Stimulated activated CD4-positive, alpha-beta T cell treated with anti-CD3 and anti-CD28 coated beads, Interleukin-12 subunit alpha, Interleukin-12 subunit beta, amount 100 ng/mL, for 48 hours (primary cell): ENCODE results near the gene TBC1D22A.

ENCODE experiments used
- DNase-seq, 3 donors: peaks; one replicate each; pipeline ENCODE4 v3.0.0-alpha.2; 2020; ENCODE audit warnings: low read depth in 2 of 3, low spot score in 1 of 3

TBC1D22A gene

GRCh38 chr22:46876357-46876934 is 114.0 kb downstream of the TBC1D22A start:
- DNase-seq, result no peak

DNA sequence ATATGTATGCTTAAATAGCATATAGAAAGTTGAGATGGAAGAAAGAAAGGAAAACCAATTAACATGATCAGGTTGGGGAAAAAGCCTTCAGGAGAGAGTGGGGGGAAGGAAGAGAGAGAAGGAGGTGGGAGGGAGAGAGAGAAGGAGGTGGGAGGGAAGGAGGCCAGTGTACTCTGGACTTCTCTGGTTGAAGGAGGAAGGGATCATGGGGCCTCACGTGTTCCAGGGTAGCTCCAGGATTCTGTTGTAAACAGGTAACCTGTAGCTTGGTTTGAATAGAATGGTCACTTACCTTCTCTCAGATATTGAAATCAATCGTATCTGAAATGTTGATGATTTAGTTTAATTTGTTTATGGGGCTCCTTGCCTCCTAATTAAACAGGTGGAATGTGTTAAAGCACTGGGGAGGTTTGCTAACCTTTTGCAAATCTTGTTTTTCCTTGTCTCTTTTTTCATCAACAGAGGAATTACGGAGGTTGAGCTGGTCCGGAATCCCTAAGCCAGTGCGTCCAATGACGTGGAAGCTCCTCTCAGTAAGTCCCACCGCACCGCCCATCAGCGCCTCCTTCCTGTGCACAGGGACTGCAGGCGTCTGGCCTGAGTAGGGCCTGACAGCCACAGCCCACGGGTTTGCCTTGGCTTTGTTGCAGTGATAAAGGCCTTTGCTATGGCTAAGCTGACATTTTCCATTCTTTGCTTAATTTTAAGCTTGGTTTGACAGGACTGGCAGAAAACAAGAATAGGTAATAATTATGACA is 115.9 kb downstream of the TBC1D22A start:
- no peak for DNase-seq

- DNase-seq, result no peak
Observed at GRCh38 chr22:46879083-46879482, 116.6 kb downstream of the TBC1D22A start.

- no peak for DNase-seq
Observed at GRCh38 chr22:46881373-46882118, 119.1 kb downstream of the TBC1D22A start.

DNA sequence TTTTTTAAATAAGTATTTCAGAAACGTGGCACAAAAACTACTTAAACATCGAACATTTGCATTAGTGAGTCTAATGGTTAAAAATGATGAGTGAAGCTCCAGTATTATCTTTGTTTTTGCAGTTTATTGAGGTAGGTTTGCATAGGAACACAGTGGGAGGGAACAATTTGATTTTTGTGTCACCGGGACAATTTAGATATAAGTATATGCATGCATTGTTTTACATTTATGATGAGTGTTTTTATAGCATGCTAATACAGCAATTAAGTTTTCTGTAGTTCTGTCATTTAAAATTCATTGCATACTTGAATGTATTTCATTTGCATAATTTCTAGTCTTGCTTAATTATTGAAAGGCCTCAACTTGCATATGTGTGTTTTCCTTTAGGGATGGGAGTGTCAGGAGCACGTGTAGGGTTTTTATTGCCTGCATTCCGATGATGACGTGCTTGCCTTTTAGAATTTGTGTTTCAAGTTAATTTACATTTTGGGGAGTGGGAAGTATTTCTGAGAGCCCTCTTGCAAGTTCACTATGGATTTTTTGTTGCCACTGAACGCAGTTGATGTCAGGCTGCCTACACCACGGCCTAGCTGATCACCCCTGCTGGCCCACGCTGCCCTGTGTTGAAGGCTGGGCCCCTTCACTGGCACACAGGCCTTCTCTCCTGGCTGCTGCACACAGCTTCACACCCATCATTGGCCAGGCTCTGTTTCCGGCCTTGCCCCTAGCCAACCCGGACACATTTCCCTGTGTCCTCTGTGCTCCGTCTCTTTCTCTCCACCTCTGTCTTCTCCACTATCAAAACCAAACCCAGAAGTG is 120.9 kb downstream of the TBC1D22A start:
- DNase-seq, result no peak

DNA sequence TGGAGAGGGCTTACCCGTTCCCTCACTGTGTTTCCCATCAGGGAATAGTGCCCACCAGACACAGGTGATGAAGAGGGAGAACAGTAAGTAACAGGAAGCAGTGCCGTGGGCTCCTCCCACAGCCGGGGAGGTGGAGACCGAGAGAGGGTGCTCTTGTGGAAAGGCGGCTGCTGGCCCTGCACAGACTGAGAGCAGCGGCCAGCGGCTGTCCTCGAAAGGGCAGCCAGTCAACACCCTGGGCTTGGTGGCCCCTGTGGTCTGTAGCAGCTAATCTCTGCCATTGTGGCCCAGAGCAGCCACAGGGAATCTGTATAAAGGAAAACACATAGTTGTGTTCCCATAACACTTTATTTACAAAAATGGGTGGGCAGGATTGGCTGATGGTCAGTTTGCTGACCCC is 121.9 kb downstream of the TBC1D22A start:
- no peak for DNase-seq

- DNase-seq, result no peak
Observed at GRCh38 chr22:46887978-46888377, 125.5 kb downstream of the TBC1D22A start.

DNA sequence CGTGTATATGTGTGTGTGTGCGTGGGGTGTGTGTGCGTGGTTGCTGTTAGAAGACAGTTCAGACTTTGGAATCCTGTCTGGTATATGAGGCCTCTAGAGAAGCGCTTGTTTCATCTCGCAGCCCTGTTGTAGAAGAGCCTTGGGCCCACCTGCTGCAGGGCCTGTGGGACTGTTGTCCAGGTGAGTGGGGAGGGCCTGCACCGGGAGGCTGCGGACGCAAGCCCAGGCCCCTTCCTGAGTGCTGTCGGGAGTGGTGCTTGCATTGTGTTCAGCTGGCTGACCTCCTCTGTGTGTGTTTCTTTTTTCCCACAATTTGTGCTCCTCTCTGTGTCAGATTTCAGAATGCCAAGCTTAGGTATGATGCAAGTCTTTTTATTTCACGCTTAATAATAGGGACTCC is 128.4 kb downstream of the TBC1D22A start:
- no peak for DNase-seq

GRCh38 chr22:46891382-46891951 is 129.0 kb downstream of the TBC1D22A start:
- DNase-seq, result no peak

- DNase-seq, result no peak
Observed at GRCh38 chr22:46892866-46893265, 130.4 kb downstream of the TBC1D22A start.

- no peak for DNase-seq
Observed at GRCh38 chr22:46893281-46894020, 131.0 kb downstream of the TBC1D22A start.

GRCh38 chr22:46894081-46894671 is 131.7 kb downstream of the TBC1D22A start:
- no peak for DNase-seq

GRCh38 chr22:46894851-46895640 is 132.6 kb downstream of the TBC1D22A start:
- no peak for DNase-seq

GRCh38 chr22:46895753-46896152 is 133.3 kb downstream of the TBC1D22A start:
- no peak for DNase-seq

DNA sequence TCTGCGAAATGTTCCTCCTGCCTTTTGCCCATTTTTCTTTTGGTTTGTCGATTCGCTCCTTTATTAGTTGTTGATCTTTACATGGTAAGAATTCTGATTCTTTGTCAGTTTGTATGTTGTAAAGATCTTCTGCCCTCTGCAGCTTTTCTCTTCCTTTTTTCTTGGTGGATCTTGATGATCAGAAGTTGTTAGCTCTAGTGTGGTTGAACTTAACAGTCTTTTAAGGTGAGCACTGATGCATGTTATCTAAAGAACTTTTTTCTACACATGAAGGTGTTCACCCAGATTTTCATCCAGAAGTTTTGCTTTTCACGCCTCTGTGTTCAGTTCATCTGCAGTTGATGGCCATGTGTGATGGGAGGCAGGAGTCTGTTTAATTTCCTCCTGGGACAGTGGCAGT is 133.7 kb downstream of the TBC1D22A start:
- no peak for DNase-seq

- no peak for DNase-seq
Observed at GRCh38 chr22:46896568-46897245, 134.3 kb downstream of the TBC1D22A start.

DNA sequence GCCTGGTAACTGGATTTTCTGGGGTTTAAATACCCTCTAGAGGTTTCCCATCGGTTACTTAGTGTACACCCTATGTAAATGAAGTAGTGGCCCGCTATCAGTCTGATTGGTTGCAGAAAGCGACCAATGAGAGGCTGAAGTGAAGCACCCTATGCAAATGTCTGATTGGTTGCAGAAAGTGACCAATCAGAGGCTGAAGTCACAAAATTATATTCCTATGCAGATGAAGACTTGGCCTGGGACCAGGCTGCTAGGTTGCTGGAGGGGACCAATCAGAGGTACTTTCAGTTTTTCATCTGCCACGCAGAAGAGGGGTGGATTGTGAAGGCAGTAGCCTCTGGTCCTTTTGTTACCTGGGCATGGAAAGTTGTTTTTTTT is 134.8 kb downstream of the TBC1D22A start:
- DNase-seq, result no peak

DNA sequence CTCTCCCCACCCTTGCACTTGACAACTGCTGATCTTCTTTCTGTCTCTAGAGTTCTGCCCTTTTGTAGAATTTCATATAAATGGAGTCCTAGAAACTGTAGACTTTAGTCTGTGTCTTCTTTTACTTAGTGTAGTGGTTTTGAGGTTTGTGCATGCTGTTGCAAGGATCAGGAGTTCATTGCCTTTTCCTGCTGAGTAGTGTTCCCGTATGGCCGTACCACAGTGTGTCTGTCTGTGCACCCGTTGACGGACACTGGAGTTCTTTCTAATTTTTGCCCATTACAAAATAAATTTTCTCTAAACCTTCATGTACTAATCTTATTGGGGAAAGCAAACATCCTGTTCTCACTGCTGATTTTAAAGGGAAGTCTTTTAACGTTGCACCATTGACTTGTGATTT is 138.1 kb downstream of the TBC1D22A start:
- DNase-seq, result no peak

GRCh38 chr22:46902436-46902835 is 140.0 kb downstream of the TBC1D22A start:
- no peak for DNase-seq
